RPMI8226 (cell line): ENCODE results near the gene CFAP300.
A peak's percentile ranks its signal among the peaks of the same experiment; 100 is the strongest.

Source experiments
- DNase-seq: peaks from one replicate; pipeline ENCODE4 v3.0.0-alpha.2; 2015

Gene CFAP300

DNA sequence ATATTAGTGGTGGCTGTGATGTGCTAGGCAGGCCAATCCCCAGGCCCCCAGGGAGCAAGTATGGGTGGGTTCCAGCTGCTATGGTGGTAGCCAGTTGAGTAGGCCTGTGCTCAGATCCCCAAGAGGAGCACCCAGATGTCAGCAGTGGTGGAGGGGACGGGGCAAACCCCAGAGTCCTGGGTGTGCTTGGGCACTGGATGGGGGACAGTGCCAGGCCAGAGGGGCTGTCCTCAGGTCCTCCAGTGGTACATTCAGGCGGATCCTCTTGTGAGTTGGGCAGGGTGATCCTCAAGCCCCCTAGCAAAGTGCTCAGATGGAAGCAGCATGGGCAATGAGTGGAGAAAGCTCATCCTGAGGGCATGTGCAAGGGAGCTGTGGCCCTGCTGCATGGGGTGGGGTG is 26.0 kb downstream of the CFAP300 start:
- no peak for DNase-seq

DNA sequence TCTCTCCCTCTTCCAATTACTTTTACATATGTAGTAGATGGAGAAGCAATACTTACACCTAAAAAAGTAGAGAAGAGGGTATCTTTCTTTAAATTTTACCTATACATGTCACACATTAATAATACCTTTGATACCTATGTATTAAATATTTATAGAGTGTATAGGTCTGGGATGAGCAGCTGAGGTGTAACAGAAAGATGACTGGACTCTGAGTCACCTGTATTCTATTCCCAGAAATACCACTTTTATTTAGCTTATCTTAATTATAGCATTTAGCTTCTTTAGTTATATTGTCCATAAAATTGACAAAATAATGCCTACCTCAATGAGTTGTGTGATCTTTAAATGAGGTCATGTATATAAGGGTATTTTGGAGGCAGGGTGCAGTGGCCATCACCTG is 32.4 kb downstream of the CFAP300 start:
- no peak for DNase-seq

DNA sequence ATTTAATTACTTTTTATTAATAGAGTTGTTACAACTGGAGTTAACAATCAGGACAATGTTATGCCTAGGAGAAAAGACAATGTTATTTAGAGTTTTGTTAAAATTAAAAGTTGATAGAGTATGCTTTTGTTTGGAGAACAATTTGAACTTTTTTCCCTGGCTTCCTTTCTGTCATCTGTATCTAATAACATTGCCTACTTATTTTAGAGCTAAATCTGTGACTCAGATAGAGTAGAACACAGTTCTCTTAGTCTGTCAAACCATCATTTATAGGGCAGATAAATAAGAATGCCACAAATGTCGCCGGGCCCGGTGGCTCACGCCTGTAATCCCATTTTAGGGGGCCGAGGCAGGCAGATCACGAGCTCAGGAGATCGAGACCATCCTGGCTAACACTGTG is 34.1 kb downstream of the CFAP300 start:
- DNase-seq: no peak

DNA sequence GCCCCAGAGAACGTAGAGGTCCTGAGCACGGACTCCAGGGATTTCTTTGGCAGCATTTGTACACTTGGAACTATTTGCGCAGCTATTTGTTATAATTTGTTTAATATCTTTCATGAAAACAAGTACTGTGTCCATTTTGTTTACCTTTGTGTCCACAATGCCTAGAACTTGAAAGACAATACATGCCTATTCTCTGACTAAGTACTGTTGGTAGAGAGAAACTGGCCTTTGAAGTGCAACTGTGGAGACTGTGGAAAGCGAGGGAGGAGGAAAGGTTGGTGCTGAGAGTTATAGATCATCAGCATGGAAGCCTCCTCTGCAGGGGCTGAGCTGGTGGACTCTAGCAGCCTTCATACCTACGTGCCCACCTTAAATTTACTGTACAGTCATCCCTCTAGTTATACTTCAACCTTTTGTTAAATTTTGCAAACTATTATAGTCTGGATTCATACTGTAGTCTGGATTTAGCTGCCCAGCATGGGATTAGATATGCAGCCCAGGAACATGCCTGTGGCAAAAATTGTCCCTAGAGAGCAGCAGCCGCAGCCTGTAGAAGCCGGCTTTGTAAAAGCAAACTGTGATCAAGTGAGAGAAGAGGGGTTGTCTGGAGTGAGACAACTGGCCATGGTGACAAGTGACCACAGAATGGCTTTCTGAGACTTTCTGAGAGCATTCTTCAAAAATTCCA is 38.8 kb downstream of the CFAP300 start:
- DNase-seq: no peak

DNA sequence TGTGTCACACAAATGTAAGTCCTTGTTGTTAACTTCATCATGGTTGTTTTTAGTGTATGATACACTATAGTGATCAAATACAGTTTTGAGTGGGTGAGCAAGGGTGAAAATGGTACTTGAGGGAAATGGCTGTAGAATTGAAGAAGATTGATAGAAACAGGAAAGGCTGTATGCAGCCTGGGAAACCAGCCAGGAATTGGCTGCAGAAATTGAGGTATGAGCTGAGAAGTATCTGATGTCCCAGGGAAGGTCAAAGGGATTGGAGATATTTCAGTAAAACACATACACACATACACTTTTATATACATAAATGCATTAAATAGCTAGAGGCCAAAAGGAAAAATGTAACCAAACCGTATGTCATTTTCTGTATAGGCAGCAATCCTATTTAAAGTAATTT is 49.9 kb downstream of the CFAP300 start:
- DNase-seq: no peak

DNA sequence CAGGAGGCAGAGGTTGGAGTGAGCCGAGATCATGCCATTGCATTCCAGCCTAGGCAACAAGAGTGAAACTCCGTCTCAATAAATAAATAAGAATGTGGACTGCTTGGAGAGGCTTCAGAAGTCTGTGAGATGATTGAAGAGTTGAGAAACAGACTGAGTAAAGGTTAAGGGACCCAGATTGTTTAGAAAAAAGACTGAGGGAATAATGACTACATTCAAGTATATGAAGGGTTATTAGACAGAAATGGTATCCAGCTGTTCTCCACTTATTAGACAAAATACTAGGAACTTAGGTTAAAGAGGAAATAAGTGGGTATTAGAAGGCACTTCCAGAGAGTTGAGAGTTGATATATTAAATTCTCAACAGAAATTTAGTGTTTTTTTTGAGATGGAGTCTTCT is 52.5 kb downstream of the CFAP300 start:
- no peak for DNase-seq

DNA sequence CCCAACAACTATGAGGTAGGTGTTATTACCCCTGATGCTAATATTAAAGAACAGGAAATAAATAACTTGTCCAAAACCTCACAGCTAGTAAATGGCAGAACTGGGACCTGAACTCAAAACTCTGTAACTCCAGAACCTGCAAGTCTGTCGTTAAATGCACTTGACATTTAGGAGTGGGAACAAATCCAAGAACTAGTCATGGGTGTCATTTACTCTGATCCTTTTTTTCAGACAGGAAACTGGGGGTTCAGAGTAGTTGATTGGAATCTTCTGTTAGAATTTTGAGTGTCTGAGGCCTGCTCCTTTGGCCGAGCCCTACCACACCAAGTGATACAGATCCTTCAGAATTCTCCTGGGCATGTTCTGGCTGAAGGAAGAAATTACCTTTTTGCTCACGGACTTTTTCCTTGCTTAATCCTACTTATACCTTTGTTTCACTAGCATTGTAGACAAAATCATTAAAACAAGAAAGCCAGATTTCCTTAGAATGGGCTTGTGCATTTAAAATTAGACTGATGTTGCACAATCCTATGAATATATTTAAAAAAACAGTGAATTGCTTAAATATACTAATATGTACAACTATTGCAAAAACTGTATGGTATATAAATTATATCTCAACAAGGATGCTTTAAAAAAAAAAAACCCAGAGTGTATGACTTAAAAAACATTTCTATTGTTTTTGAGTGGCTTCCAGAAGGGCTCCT is 61.6 kb downstream of the CFAP300 start:
- DNase-seq: no peak

DNA sequence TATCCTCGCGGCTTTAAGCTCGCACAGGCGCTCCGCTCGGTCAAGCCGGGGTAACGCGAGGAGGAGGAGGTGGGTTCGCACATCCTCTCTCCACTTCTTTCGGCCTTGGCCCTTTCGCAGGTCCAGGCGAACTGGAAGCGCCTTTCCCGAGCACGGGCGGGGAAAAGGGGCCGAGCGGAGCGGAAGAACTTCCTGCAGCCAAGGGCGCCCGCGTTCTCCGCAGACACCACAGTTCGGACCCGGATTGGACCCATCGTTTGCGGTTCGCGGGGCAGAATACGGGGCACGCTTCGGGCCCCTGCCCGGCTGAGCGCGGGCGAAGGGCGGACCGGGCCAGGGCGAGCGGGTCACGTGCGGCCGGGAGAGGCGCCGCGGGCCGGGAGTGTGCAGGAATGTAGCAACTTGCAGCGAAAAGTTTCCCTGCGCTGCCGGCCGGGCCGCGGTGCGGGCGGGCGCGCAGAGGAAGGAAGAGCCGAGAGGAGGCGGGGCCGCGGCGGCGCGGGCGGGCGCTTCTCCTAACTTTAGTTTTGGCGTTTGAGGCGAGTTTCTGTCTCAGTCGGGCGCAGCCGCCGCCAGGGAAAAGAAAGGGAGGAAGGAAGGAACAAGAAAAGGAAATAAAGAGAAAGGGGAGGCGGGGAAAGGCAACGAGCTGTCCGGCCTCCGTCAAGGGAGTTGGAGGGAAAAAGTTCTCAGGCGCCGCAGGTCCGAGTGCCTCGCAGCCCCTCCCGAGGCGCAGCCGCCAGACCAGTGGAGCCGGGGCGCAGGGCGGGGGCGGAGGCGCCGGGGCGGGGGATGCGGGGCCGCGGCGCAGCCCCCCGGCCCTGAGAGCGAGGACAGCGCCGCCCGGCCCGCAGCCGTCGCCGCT is 62.9 kb downstream of the CFAP300 start, which contains the start of gene YAP1:
Gene YAP1, plus strand, starts transcription at position 552 of the 865 bp plus-strand sequence. CDS start 402 bp downstream, outside the sequence.
- DNase-seq: peak; percentile 81

DNA sequence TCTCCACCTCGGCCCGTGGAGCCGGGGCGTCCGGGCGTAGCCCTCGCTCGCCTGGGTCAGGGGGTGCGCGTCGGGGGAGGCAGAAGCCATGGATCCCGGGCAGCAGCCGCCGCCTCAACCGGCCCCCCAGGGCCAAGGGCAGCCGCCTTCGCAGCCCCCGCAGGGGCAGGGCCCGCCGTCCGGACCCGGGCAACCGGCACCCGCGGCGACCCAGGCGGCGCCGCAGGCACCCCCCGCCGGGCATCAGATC is 63.4 kb downstream of the CFAP300 start:
- no peak for DNase-seq

DNA sequence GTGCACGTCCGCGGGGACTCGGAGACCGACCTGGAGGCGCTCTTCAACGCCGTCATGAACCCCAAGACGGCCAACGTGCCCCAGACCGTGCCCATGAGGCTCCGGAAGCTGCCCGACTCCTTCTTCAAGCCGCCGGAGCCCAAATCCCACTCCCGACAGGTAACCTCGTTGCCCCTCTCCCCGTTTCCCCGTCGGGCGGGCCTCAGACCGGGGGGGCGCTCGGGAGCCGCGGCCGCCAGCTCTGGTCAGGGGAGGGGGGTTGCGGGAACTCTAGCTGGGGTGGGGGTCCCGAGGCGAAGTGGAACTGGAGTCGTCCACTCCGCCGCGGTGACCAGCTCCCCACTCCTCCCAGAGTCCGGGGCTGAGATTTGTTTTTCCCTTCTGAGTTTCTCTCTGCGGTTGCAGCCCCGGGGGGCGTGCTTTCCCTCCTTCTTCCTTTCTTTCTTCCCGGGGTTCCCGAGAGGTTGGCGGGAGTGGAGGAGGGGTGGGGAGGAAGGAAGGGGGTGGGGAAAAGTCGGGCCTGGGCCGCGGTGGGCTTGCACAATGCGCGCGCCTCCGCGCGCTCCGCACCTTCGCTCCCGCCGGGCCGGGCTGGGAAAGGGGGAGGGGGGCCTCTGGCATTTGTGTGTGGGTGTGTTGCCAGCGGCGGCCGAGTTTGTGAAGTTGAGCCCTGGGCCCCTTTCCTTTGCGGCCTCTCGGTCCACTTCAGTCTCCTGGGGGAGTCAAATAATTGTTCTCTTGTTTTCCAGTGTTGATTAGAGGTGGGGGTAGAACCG is 64.0 kb downstream of the CFAP300 start:
- no peak for DNase-seq

DNA sequence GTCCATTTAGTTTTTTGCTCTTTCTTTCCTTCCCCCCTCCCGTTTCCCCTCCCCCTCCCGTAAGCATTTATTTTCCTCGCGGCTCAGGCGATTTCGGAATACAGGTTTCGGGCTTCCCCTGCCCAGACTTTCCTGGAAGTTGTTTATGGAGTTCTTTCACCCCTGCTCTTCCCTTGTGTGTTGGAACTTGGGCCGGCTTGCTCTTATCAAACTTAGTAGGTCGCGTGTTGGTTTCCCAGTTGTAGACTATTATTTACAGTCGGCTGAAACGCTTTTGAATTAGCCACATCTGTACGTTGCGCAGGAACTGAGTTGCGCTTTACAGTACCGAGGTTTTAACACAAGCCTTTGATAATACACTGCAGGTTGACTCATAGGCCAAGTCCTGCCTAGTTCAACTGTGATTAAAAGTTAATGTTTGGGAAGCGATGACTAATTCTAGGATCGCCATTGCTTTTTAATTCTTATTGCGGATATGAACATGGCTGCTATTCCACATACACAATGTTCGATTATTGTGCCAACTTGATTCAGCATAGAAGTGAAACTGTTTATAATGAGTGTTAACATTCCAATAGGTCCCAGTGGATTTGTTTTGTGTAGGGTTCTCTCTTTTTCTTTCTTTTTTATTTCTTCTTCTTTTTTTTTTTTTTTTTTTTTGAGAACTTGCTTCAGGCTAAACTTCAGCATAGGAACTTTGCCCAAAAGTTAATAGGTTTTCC is 64.7 kb downstream of the CFAP300 start:
- DNase-seq: peak; percentile 9

DNA sequence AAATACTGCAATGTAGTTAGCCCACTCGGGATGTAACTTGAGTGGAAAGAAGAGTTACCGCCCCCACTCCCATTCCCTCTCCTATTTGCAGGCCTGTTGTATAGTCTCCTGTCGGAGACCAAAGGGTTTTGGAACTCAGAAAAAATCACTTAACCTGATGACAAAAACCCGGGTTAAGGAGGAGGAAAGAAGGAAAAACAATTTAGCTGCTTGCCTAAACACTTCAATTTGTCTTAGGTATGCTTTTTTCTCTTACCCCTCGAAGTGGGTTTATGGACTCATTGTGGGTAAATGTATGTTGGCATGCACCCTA is 65.2 kb downstream of the CFAP300 start:
- no peak for DNase-seq

DNA sequence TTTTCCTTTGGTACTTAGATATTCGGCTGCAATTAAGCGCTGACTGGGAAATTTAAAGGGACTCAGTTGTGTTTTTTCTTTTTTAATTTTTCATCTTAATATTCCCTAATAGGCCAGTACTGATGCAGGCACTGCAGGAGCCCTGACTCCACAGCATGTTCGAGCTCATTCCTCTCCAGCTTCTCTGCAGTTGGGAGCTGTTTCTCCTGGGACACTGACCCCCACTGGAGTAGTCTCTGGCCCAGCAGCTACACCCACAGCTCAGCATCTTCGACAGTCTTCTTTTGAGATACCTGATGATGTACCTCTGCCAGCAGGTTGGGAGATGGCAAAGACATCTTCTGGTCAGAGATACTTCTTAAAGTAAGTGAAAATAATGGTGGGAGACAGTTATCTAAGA is 66.8 kb downstream of the CFAP300 start:
- DNase-seq: no peak

DNA sequence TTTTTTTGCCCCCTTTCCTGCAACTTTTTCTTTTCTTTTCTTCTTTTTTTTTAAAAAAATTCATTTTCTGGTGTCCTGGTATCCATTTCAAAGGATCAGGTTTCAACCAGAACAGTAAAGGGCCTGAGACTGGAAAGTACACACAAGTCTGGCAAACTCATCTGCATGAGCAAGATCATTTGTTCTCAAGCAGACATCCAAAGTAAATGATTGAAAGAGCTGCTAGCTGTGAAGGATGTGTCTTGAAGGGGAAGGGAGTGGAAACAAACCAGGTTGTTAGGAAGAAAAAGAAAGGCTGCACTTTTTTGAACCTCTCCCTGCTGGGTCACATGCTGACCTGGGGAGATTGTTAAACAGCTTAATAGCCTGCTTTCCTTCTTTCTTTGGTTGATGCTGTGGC is 68.3 kb downstream of the CFAP300 start:
- no peak for DNase-seq

DNA sequence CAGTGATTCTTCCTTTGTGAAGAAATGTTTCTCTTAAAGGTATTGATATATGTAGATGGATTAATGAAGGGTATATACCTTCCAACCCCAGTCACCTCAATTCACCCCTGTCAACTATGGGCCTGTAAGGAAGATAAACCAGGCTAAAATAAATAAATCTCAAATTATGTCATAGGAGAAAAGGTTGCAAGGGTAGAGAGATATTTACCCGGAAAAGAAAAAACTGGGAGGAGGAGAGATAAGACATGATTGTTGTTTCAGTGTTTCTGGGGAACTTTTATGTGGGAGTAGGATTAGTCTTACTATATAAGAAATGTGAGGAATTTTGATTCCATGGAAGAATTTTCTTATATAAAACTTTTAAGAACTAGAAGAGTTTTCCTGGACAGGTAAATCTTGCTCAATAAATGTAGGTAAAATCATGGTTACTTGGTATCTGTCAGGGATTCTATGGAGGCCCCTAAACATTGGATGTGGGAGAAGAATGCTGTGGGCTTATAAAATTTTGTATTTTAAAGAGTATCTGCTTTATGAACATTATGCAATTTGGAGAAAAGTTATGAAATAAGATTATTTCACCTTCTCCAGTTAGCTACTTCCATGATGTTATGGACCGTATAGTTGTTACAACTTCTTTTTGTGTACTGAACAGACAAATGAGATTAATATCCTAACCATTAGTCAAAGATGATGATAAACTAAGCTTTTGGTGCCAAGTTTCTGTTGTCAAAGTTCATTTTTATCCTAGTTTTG is 69.4 kb downstream of the CFAP300 start:
- DNase-seq: no peak

DNA sequence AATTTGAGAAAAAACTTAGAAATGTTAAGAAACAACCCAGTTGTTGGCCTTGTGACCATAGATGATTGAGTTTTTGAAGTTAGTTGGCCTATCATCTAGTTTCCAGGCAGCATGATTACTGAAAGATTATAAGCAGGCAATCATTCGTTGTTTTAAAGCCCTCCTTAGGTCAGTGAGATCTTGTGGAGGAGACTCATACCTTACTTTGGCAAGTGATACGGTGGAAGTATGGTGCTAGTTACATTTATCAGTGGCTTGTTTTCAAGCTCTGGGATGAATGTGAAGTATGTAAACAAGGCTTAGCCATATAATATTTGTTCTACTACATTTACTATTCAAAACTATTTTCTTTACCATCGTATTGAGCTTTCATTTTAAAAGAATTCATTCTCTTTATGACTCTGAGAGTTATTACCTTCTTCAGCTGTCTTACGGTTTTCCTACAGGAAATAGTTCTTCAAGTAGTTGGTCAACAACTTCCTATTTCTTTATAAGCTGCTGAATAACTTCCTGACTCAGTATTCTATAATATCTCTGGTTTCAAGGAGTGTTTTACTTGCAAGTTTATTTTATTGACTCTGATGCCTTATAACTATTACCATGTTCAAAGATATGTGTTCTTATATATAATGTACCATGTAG is 70.4 kb downstream of the CFAP300 start:
- no peak for DNase-seq

DNA sequence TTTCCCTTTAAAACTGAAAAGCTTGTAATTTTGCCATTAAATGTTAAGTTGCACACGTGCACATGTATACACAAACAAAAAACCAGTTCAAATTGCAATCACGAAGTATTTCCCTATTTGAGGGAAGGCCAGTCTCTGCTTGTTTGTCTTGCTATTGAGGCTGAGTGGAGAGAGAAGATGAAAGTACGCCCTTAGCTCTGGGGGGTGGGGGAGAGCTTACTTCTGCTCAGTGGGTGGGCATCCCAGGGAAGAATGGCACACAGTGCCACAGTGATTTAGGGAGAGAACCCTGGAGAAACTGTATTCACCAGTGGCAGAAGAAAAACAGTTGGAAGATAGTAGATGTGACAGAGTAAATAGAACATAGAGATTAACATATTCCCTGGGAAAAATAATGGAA is 71.7 kb downstream of the CFAP300 start:
- no peak for DNase-seq

DNA sequence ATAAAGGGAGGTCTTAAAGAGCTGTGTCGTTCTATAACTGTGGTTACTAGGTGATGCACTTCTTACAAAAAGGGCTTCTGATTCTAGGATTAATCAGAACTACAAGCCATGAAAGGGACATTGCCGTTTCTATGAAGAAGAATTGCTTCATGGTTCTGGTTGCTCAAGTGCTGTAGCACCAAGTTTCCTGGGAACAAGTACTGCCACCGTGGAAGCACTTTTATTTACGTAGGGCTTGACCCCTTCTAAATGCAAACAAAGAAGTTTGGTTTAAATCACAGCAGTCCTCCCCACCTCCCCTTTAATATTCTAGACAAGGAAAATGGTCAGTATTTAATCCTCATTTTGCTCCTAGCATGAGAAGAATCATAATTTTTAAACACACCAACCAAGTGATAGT is 72.8 kb downstream of the CFAP300 start:
- DNase-seq: no peak

DNA sequence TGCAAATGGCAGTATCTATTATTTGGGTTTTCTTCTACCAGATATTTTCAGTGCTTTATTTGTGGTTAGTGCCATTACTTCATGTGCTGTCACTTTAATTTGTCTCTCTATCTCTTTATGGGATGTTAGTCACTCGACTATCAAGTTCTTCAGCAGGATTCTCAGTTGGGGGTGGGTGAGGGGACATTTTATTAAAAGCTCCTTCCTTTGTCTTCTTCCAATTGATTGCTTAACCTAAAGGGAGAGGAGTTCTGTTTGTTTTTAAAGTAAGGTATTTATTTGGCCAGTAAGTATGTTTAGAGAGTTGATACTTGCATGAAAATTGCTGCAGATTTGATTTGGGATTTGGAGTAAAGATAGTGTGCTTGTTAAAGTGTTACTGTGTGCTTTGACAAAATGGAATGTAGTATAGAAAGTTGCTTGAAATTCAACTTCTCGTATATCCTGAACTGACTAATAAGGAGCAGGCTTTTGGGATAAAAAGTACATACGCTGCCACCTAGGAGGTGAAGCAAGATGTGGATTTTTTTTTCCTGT is 73.3 kb downstream of the CFAP300 start:
- DNase-seq: no peak

DNA sequence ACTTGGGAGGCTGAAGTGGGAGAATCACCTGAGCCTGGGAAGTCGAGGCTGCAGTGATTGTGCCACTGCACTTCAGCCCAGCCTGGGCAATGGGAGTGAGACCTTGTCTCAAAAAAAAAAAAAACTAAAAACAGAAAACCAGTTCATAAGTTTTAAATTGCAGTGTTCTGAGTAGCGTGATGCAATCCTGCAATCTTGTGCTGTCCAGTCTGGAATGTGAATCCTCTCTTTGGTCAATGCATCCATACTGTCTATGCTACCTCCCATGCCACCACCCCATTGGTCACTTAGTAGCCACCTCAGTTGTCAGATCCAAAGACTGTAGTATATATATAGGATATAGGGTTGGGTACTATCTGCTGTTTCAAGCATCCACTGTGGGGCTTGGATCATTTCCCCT is 74.1 kb downstream of the CFAP300 start:
- no peak for DNase-seq
